SU-DHL-6 (cell line): ENCODE measurements around the gene TFF2.

Experiments used
- CTCF ChIP-seq: fragments of 200-600 bp; sonication (generic); IDR thresholded peaks from one replicate; pipeline ENCODE4 v1.5.1; 2017; ENCODE audit warnings: antibody characterized with exemption, mild to moderate bottlenecking, low read length, moderate library complexity; ENCODE audit not compliant: insufficient read depth, poor library complexity, severe bottlenecking
- EZH2phosphoT487 ChIP-seq: fragments of 200-600 bp; sonication (generic), shearing (Covaris generic); conservative IDR thresholded peaks from 2 replicates; pipeline ENCODE4 v1.6.1; 2018; ENCODE audit warnings: mild to moderate bottlenecking, antibody characterized with exemption, low read length, moderate library complexity, mixed read lengths

- TF ChIP-seq CTCF: no peak
- TF ChIP-seq EZH2phosphoT487: no peak
These were observed 3.0 kb downstream of the TFF2 start for GRCh38 chr21:42347601-42348327.
